Hepatic stellate cell (primary cell): Measurements from ENCODE around the gene NOTUM.
A peak's percentile ranks its signal among the peaks of the same experiment; 100 is the strongest.
"Not testable (repeated sequence)": the region's sequence is repeated elsewhere in the genome, so short reads cannot be mapped to it uniquely, and the experiment has no call there.

Source experiments
- DNase-seq: peaks from one replicate; pipeline ENCODE4 v3.0.0; 2011; ENCODE audit warnings: low spot score

NOTUM gene

GRCh38 chr17:81923302-81924260 lies 37.4 kb downstream of the NOTUM start:
- peak; percentile 88 for DNase-seq

GRCh38 chr17:81922566-81923301 lies 38.3 kb downstream of the NOTUM start:
- no peak for DNase-seq

DNA sequence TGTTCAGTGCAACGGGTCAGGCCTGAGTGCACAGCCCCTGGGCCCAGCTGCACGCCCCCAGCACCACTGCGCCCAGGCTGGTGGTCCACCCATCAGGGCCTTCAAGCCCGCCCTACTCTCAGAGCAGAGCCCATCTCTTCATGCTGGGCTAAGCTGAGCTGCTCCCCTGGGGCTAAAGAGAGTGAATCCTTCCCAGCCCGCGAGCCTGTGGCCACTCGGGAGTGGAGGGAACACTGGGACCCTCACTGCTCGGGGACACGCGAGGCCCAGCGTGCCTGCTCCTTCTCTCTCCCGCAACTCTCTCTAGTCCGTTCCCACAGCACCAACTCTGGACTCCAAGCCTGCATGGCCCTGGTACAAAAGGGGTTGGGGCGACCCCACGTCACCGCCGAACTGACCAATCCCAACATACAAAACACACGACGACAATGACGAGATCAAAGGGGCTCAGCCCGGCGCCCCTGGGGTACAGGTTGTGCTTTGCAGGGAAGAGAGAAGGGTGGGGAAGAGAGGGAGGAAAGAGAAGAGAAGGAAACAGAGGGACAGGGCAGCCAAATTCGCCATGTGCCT lies 38.9 kb downstream of the NOTUM start:
- no peak for DNase-seq

DNA sequence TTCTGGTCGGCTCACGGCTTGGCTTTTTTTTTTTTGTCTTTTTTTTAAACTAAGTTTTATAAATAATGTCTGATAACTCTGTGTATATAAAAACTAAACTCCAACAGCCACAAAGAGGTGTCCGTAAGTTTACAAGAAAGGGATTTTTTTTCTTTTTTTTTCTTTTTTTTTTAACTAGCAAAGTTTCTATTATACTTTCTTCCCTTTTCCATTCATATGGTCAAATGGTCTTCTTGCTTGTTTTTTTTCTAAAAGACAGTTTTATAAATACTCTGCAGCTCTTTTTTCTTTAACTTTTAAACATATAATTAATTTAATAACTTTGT lies 39.5 kb downstream of the NOTUM start:
- no peak for DNase-seq

DNA sequence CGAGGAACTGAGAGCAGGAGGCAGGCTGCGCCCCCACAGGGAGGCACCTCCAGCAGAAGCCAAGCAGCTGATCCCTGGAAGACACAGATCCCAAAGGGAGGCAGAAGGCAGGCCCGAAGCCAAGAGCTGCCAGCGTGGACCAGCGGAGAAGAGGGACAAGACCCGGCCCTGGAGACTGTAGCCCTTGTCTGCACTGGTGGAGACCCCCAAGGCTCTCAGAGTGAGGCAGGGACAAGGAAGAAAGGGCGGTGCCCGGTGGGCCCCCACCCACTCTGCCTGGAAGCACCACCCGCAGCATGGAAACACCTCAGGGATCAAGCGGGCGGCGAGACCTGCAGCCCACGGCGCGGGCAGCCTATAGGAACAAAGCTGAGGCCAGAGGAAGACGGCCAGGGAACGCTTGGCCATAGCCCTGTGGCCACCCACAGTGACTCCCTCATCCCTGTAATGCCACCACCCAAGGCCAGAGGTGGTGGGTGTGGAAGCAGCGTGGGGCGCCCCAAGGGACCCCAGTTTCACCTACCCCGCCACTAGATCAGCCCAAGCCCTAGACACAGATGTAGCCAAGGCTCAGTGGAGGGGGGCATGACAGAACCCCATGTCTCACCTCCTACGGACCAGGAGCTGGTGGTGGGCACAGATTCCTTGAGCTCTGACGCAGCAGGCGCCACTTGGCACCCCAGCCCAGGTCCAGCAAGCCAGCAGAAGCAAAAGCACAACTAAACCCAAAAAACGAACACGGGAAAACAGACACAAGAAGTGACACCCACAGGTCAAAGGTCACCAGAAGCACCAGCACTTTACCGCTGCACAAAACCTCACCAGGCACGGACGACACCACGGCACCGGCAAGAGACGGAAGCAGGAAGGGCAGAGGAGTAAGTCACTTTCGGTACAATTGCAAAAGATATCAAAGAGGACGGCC lies 40.1 kb downstream of the NOTUM start:
- no peak for DNase-seq

DNA sequence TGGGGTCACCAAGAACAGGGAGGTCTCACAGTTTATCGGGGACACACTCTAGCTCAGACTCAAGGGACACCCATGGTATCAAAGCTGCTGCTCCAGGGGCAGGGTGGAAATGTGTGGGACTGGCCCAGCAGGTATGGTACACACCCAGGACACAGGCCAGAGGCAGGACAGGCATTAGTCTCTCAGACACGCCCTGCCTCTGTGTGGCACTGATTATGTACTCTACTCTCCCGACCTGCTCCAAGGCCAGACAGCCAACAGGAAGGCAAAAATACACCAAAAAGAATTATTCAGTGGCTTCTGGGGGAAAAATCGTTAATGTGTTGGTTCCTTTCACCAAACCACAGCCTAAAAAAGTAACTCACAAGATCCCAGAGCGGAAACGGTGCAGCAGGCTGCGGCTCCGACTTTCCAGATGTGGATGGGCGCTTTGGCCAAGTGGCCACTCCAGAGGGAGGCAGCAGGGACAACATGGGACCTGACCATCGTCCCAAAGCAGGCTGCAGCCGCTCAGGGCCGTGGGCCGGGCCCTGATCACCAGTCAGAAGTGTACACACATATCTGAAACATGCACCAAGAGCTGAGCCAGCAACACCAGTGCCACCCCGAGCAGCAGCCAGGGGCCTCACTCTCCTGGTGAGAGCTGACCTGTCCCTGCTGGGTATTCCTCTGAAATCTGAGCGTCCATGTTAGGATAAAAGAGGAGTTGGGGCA lies 42.0 kb downstream of the NOTUM start:
- DNase-seq, result no peak

- not testable (repeated sequence) for DNase-seq
Measured at GRCh38 chr17:81918333-81918669, 42.7 kb downstream of the NOTUM start.

DNA sequence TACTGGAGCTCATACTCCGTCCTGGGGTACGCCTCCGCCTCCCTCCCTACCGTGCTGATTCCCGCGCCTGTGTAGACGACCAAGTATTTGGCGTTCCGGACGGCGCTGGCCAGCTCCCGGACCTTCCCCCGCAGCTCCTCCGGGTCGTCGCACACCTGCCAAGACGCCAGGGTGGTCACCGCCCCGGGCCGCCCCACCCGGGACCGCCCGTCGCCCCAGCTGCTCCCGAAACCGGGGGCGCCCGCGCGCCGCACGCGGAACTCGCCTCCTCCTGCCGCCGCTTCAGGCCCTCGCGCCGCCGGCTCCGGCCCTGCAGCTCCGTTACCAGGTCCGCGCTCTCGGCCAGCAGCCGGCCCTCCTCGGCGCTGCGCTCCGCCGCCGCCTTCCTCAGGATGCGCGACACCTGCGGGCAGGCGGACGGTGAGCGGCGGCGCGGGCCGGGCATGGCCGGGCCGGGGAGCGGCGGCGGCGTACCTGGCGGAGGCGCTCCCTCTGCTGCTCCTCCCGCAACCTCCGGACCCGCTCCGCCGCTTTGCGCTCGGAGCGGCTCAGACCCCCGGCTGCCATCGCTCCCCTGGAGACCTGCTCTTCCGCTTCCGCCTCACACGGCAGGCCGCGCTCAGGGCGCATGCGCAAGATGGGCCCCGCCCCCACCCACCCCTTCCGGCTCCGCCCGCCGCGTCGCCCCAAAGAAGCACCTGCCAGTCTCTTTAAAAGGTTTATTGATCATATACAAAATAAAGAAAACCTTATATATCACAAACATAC lies 43.2 kb downstream of the NOTUM start, which contains the start of gene SIRT7:
Gene SIRT7, minus strand, starts transcription at position 612 of the 768 bp plus-strand sequence. Its CDS starts 45 bp downstream, at position 567.
- peak; percentile 98 for DNase-seq

DNA sequence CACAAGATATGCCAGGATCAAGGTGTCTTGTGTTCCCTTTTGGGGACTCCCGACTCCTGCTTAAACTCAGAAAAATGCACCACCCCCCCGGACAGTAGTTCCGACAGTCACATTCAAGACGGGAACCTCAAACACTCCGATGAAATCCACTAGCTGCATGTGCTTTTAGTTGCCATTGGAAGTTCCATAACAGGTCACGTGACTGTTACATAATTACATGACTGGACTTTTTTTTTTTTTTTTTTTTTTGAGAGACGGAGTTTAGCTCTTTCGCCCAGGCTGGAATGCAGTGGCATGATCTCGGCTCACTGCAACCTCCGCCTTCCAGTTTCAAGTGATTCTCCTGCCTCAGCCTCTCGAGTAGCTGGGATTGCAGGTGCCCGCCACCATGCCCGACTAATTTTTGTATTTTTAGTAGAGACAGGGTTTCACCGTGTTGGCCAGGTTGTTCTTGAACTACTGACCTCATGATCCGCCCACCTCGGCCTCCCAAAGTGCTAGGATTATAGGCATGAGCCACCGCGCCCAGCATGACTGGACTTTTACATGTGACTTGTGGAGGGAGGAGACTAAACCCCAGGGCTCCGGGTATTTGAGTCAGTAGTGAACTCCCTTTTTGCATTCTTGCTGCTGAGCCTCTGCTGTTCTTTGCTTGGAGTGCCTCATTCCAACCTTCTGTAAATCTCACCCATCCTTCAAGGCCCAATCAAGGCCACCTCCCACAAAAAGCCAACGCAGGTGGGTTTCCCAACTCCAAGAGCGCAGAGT lies 44.6 kb downstream of the NOTUM start:
- DNase-seq, result peak; percentile 56

GRCh38 chr17:81915331-81915730 lies 45.7 kb downstream of the NOTUM start:
- DNase-seq, result no peak

DNA sequence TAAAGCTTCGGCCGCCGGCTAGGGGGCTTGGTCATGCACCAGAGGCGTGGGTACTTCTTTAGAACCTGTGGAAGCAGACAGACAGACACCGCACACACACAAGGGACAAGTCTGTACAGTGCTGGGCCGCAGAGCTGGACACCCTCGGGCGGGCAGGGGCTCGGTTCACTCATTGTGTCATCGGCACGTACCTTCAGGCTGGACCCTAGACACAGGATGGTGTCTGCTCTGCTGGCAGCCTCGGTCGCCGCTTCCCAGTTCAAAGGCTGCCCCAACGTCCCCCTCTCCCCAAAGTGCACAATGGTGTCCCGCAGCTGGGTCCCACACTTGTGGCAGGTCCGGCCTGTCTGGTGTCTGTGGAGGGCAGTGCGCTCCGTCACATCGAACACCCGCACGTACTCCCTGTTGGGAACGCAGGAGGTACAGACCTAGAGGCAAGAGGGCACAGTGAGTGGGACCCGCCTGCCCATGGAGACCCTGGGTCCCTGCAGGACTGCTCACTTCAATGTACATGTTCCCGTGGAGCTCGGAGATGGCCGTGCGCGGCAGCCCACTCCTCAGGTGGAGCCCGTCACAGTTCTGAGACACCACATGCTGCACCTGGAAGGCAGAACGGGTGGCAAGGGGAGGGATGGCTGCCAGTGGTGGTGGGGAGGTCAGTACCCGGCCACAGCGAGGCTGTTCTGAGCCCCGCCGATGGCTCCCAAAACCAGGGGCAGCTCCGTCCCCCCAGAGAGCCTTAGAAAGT lies 46.7 kb downstream of the NOTUM start:
- DNase-seq, result no peak

DNA sequence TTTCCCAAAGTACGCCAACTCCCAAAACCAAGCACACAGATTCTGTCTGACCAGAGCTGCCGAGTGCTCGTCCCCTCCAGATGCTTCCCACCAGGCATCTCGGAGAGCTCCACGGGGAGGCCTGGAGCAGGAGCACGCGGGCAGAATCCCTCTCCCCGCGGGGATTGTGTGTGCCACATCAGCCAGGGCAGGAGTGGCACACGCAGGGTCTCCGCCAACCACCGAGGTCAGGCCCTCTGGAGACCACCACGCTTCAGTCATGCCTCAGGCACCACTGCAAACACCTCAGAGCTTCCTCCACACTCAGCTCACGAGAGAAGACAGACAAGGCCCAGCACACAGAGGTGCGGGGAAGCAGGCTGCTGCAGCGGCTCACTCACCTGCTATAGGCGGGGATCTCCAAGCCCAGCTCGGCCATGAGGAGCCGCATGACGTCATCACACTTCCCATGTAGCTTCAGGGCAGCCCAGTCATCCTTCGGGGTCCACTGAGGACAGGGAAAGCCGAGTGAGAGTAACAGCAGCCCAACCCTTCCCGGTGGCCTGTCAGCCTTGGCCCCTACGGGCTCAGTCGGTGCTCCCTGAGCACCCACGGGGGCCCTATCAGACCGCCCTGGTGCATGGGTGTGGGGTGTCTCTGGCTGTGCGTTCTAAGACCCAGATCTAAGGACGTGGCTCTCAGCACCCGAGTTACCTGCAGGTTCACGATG lies 47.4 kb downstream of the NOTUM start:
- no peak for DNase-seq

- DNase-seq, result no peak
Measured at GRCh38 chr17:81912441-81913309, 48.3 kb downstream of the NOTUM start.

- DNase-seq, result no peak
Measured at GRCh38 chr17:81911969-81912368, 49.0 kb downstream of the NOTUM start.

GRCh38 chr17:81911277-81911961 lies 49.6 kb downstream of the NOTUM start, which contains the start of gene PCYT2:
TSS of gene PCYT2 (minus strand) at chr17:81911399. CDS start at chr17:81911355, 44 bp downstream.
- peak; percentile 99 for DNase-seq

- DNase-seq, result peak; percentile 64
Measured at GRCh38 chr17:81910840-81911276, 50.1 kb downstream of the NOTUM start.
